Ishikawa (cell line): Measurements from ENCODE around the gene CENPT.
A peak's percentile ranks its signal among the peaks of the same experiment; 100 is the strongest.

Experiments used
- CEBPB ChIP-seq: IDR thresholded peaks from 2 replicates; pipeline ENCODE4 v1.6.1; 2012
- CREB1 ChIP-seq: IDR thresholded peaks from 2 replicates; pipeline ENCODE4 v1.6.1; 2012; ENCODE audit warnings: low read depth
- EGR1 ChIP-seq: IDR thresholded peaks from 2 replicates; pipeline ENCODE4 v1.6.1; 2012
- EP300 ChIP-seq: IDR thresholded peaks from 2 replicates; pipeline ENCODE4 v1.6.1; 2012; ENCODE audit warnings: borderline replicate concordance
- FOXM1 ChIP-seq: IDR thresholded peaks from 2 replicates; pipeline ENCODE4 v1.6.1; 2012; ENCODE audit warnings: low read depth, borderline replicate concordance
- NFIC ChIP-seq: IDR thresholded peaks from 2 replicates; pipeline ENCODE4 v1.6.1; 2012
- RAD21 ChIP-seq: IDR thresholded peaks from 2 replicates; pipeline ENCODE4 v1.6.1; 2012; ENCODE audit warnings: low read depth
- TAF1 ChIP-seq: IDR thresholded peaks from 2 replicates; pipeline ENCODE4 v1.6.1; 2012; ENCODE audit warnings: low read depth, mild to moderate bottlenecking
- TCF12 ChIP-seq: IDR thresholded peaks from 2 replicates; pipeline ENCODE4 v1.6.1; 2012; ENCODE audit warnings: low read depth
- TEAD4 ChIP-seq: IDR thresholded peaks from 2 replicates; pipeline ENCODE4 v1.6.1; 2012
- YY1 ChIP-seq: IDR thresholded peaks from 2 replicates; pipeline ENCODE4 v1.6.1; 2012; ENCODE audit warnings: low read depth
- ZBTB7A ChIP-seq: IDR thresholded peaks from 2 replicates; pipeline ENCODE4 v1.6.1; 2012; ENCODE audit warnings: low read depth
- TF ChIP-seq, protein P1 (sequence below): IDR thresholded peaks from 2 replicates; pipeline ENCODE4 v1.6.1; 2012
- TF ChIP-seq, protein P2 (sequence below): IDR thresholded peaks from 2 replicates; pipeline ENCODE4 v1.6.1; 2012
- TF ChIP-seq, protein P3 (sequence below): IDR thresholded peaks from 2 replicates; pipeline ENCODE4 v1.6.1; 2012; ENCODE audit warnings: low read depth, mild to moderate bottlenecking

Gene CENPT

DNA sequence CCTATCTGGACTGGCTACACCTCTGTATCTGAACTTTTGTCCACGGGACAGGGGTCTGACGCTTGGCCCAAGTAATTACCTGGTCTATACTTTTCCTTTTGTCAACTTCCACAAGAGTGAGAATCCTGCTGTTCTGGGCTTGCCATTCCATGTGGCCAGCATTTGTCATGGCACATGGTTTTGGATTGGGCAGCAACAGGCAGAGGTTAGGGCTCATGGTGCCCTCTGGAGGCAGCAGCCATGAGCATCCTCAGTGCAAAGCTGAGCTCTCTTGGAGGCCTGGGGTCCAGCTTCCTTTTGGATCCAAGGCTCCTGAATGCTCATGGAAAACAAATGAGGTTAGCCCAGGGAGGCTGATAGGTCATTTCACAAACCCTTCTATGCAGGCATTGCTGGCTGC is 17.8 kb upstream of the CENPT start:
- TF ChIP-seq RAD21: peak; percentile 55
- TF ChIP-seq, protein P1, sequence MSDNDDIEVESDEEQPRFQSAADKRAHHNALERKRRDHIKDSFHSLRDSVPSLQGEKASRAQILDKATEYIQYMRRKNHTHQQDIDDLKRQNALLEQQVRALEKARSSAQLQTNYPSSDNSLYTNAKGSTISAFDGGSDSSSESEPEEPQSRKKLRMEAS: 0 out of 2 replicates have a peak, but pooled peaks have one; percentile 30
- TF ChIP-seq EGR1: no peak

GRCh38 chr16:67864594-67864993 is 17.1 kb upstream of the CENPT start:
- TF ChIP-seq EP300 (no peak), CREB1 (no peak), FOXM1 (no peak), EGR1 (no peak), TEAD4 (no peak), NFIC (no peak), ZBTB7A (no peak), TCF12 (no peak), YY1 (no peak), TAF1 (no peak), CEBPB (no peak)
- TF ChIP-seq, protein P2, sequence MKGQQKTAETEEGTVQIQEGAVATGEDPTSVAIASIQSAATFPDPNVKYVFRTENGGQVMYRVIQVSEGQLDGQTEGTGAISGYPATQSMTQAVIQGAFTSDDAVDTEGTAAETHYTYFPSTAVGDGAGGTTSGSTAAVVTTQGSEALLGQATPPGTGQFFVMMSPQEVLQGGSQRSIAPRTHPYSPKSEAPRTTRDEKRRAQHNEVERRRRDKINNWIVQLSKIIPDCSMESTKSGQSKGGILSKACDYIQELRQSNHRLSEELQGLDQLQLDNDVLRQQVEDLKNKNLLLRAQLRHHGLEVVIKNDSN: no peak
- TF ChIP-seq, protein P3, sequence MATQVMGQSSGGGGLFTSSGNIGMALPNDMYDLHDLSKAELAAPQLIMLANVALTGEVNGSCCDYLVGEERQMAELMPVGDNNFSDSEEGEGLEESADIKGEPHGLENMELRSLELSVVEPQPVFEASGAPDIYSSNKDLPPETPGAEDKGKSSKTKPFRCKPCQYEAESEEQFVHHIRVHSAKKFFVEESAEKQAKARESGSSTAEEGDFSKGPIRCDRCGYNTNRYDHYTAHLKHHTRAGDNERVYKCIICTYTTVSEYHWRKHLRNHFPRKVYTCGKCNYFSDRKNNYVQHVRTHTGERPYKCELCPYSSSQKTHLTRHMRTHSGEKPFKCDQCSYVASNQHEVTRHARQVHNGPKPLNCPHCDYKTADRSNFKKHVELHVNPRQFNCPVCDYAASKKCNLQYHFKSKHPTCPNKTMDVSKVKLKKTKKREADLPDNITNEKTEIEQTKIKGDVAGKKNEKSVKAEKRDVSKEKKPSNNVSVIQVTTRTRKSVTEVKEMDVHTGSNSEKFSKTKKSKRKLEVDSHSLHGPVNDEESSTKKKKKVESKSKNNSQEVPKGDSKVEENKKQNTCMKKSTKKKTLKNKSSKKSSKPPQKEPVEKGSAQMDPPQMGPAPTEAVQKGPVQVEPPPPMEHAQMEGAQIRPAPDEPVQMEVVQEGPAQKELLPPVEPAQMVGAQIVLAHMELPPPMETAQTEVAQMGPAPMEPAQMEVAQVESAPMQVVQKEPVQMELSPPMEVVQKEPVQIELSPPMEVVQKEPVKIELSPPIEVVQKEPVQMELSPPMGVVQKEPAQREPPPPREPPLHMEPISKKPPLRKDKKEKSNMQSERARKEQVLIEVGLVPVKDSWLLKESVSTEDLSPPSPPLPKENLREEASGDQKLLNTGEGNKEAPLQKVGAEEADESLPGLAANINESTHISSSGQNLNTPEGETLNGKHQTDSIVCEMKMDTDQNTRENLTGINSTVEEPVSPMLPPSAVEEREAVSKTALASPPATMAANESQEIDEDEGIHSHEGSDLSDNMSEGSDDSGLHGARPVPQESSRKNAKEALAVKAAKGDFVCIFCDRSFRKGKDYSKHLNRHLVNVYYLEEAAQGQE: no peak
- TF ChIP-seq, protein P1: no peak

DNA sequence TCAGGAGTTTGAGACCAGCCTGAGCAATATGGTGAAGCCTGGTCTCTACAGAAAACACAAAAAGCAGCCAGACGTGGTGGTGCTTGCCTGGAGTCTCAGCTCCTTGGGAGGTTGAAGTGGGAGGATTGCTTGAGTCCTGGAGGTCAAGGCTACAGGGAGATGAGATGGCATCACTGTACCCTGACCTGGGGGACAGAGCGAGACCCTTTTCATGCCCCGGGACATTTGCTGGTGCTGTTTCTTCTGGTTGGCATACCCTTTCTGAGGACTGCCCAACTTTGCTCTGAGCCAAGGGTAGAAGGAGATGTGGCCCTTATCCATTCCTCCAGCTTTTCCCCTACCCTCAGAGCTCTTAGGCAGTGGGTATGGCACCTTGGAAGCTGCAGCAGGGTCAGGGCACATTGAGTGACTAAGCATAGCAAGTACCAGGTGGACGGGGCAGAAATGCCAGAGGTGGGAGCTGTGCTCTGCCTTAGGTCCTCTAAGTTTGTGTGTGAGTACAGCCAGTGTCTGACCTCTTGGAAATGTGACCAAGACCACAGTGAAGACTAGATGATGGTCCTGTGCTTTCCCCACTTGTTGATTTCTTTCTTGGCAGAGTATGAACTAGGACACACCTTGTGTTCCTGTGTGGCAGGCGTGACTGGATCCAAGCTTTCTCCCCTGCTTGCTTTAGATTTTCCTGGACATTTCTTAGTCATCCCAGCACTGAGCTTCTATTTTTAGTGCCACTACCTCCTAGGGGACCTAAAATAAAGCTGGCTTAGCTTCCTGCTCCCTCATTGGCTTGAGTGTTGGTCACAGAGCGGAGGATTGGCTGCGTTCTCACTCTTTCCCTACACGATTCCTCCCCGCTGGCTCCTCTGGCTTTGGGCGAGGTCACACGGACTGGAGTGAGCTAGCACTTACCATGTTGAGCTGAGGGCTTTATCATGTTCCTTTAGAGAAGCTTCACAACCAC is 15.4 kb upstream of the CENPT start:
- TF ChIP-seq EP300 (no peak), TAF1 (no peak), FOXM1 (no peak), CREB1 (no peak), TEAD4 (no peak), ZBTB7A (no peak), EGR1 (no peak), CEBPB (no peak), RAD21 (no peak), YY1 (no peak), TCF12 (no peak)
- TF ChIP-seq, protein P3: no peak
- TF ChIP-seq, protein P2: no peak

- no peak for TF ChIP-seq EGR1
- no peak for TF ChIP-seq NFIC
- no peak for TF ChIP-seq TAF1
- no peak for TF ChIP-seq ZBTB7A
- no peak for TF ChIP-seq TEAD4
- TF ChIP-seq, protein P3: no peak
- TF ChIP-seq TCF12: no peak
- no peak for TF ChIP-seq CREB1
- TF ChIP-seq EP300: no peak
- TF ChIP-seq CEBPB: no peak
- TF ChIP-seq, protein P2: no peak
- TF ChIP-seq YY1: no peak
These were observed 14.4 kb upstream of the CENPT start for GRCh38 chr16:67861877-67862276.
